Mesenteric fat pad (tissue), 1 donor: ENCODE data around the gene C1S. TPM values are rescaled to one million over a fixed set of nuclear protein-coding genes. Genes with fewer than 3 reads are reported as not detected.

Source experiments
- DNase-seq: peaks from one replicate; pipeline ENCODE4 v3.0.0-alpha.2; 2020; ENCODE audit warnings: low spot score
- total RNA-seq: library from RNA; stranded (reverse); fragmentation: NEBNext Ultra II Directional; extraction: Animal tissue kit (Norgen Biotek cat#: 25700); gene quantifications from one replicate; pipeline ENCODE4 v1.2.1, GENCODE V29; 2021
- donor health status: DM: yes; HTN: yes; CAD: no.

C1S gene
- total RNA-seq, 1 donor from 2014 or later, result 593 TPM

DNA sequence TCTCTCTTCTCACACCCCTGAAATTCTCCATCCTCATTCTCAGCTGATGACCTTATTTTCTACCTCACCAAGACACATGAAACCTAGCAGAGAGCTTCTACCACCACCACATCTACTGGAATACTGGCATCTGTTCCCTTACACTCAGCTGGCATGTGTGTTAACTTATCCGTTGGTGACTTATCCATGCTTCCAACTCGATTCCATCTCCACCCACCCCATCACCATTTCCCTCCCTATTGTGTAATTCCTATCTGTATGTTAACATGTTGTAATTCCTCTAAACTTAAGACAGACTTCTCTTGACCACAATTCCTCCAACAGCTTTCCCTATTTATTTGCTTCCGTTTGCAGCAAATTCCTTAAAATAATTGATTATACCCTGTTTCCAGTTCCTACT is 15.4 kb downstream of the C1S start:
- DNase-seq, result no peak

GRCh38 chr12:7076493-7076892 is 16.0 kb downstream of the C1S start:
- no peak for DNase-seq

GRCh38 chr12:7078163-7078562 is 17.6 kb downstream of the C1S start:
- DNase-seq, result no peak

- no peak for DNase-seq
These were observed 19.3 kb downstream of the C1S start for GRCh38 chr12:7079826-7080125.

- DNase-seq, result no peak
These were observed 20.5 kb downstream of the C1S start for GRCh38 chr12:7081037-7081436.

- DNase-seq, result no peak
These were observed 22.6 kb downstream of the C1S start for GRCh38 chr12:7083125-7083524.

GRCh38 chr12:7089196-7089871 is 28.8 kb downstream of the C1S start:
- no peak for DNase-seq

DNA sequence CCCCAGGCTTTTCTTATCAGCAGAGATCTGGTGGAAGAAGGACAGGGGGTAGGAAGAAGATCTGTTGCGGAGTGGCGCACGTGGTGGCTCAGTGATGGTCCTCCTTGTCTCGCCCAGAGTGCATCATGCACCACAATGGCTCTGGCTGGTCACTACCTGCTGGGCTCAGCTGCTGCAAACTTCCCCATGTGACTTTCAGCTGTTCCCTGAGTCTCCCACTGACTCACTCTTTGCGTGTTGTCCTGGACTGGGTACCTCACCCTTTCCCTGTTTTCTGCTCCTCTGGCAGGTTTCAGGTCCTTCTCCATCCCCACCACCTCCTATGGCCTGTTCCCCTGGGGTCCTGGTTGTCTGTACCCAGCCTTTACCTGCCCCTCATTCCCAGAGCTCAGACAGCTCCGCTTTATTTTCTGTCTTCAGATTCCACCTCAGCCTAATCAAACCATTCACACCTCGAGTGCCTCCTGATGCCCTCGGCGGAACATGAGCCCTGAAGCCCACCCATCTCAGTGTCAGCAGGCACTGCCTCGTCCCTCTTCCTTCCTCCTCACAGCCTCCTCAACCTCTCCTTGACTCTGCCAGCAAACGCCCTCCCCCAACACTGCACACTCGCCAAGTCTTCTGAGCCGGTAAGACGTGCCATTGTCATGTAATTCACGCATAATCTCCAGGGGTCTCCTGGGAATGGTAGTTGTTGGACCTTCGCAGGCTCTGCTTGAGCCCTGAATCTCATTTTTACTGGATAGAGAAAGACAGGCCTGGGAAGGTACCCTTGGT is 29.9 kb downstream of the C1S start:
- no peak for DNase-seq

DNA sequence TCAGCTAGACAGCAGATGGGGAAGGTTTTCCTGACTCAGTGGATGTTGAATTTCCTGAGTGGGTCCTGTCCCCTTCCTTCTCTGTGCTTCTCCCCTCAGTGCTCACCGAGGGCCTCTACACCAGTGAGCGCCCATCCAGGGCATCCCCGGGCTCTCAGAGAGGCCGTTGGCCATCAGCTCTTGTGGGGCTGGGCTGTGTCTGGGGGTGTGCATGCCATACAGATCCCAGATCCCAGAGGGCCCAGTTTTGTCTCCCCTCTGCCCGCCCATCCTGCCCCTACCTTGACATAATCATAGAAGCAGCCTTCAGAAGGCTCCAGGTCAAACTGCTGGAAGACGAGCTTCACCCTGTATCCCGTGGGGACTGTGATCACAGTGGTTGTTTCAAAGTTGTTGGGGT is 30.7 kb downstream of the C1S start:
- DNase-seq, result no peak

DNA sequence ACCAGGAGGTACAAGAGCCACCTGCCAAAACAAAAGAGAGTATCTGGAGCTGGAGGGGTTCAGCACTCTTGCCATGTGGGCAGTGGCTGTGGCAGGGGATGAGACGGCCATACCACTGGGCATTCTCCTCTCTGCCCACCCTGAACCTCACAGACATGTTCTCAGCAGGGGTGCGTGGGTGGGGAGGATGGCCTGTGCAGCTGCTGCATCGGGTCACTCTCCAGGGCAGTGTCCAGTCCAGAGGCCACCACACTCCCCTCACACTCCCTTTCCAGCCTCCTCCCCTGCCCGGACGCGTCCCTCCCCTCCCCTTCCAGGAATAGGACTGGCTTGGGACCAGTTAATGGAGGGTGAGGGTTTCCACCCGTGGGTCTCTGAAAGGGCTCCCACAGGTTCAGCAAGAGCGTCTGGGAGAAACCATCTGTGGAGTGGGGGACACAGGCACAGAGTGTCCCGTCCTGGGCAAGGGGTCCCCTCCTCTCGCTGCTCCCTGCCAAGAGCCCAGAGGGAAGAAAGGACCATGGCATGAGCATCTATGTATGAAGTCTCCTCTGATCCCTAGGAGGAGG is 31.2 kb downstream of the C1S start:
- DNase-seq, result no peak

GRCh38 chr12:7092229-7092985 is 31.9 kb downstream of the C1S start, which contains the start of gene C1R:
Gene C1R, minus strand, starts transcription at chr12:7092445. Its CDS starts 57 bp downstream, at chr12:7092388.
- DNase-seq, result no peak

DNA sequence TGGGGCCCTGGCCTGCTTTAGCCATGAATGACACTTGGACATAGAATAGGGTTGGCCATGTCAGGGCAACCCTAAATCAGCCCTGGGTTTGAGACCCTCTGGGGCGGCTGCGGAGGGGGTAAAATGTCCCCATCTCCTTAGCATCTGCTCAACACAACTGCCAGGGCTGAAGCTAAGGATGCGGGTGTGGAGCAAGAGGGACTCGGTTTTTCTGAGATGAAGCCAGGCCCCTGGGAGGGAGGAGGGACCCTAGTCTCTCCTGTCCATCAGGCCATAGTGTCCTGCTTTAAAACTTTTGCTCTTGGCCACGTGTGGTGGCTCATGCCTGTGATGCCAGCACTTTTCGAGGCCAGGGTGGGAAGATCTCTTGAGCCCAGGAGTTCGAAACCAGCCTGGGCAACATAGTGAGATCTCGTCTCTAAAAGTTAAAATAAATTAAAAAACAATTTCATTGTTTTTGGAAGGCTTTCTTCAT is 32.5 kb downstream of the C1S start:
- no peak for DNase-seq

DNA sequence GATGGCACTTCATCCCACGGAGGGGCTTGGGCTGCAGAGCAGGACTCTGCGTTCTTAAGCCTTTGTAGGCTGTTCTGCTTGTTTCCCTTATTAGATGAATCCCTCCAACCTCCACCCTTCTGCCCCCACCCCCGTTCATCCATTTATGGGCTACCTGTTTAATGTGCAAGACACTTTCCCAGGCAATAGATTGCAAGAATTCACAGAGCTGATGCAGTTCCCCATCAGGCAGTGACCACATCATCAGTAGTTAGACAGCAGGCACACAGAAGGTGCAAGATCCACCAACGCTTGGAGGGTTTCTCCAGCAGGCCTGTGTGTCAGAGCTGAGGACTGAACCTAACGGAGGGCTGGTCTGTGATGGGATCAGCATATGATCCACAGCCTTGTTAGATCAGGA is 33.0 kb downstream of the C1S start:
- no peak for DNase-seq

GRCh38 chr12:7093892-7094291 is 33.4 kb downstream of the C1S start:
- no peak for DNase-seq

DNA sequence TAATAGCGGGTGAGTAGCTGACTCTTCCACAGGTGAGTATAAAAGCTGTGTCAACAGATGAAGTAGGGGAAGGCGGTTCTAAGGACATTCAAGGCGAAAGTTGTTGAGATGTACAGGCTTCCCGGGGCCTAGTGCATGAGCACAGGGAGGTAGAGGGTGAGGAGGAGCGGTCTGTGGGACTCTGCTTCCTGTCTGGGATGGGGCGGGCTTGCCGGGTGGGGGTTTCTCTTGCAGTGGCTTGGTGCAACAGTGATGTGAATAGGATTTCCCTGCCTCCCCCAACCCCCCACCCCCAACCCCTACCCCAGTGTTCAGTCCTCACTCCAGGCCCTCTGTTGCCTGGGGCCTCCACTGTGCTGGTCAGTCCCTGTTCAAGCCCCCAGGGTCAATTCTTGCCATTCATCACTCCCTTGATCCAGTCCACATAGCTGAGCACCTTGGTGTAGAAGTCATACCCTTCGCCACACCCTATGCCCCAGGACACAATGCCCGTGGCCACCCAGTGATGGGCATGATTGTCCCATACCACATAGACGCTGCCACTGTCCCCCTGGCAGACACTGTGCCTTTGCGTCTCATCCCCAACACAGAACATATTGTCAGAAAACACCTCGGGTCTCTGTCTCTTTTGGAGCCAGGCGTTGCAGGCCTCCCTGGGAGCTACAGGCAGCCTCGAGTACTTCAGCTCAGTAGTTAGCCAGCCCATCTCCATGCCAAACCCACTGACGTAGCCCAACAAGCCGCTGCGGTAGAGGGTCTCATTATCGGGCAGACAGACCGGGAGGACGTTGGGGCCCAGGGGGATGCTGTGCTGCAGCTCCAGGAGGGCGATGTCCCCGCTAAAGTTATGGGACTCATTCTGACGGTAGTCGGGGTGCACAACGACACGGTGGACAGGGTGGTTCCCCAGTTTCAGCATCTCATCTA is 35.8 kb downstream of the C1S start:
- DNase-seq, result no peak

DNA sequence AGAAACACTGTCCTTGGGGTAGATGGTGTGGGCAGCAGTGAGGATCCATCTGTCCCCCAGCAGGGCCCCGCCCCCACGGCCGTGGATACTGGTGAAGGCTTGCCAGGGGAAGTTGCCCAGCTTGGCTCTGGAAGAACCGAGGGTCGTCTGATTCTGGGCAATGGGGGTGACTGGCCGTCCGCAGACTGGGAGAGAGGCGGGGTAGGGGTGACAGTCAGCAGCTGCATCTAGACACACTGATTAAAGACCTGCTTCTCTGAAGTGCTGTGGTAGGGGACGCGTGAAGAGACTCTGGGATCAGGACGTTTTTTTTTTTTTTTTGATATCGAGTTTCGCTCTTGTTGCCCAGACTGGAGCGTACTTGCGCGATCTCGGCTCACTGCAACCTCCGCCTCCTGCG is 36.5 kb downstream of the C1S start:
- peak; percentile 12 for DNase-seq

DNA sequence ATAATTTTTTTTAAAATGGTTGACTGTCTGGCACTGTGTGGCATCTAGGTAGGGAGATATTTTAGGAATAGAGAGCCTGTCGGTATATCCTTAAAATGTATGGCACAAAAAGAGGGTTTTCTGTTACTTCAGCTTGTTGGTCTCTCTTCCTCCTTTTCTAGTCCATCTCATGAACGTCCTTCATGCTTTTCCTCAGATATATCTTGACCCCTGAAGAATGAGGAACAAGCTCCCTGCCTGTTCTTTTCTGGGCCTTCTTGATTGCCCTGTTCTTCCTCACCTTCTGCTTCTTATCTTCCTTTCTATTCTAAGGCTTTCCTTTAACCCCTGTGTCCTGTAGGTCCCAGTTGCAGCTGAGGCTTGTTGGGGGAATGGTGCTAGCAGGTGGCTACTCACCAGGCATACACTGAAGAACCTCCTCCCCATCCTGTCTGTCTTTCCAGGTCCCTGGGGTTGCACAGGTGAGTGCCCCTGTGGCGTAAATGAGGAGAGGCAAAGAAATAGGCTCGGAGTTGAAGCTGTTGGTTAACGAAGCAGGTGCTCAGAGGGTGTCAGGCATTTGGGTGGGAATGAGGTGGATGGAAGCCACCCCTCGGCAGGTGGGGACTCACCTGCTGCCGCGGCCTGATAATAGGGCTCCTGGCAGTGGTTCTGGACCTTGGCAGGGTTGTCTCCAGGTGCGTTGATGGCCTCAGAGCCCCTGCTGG is 38.9 kb downstream of the C1S start:
- DNase-seq, result peak; percentile 55

- DNase-seq, result no peak
These were observed 39.7 kb downstream of the C1S start for GRCh38 chr12:7100239-7100638.

- peak; percentile 22 for DNase-seq
These were observed 40.7 kb downstream of the C1S start for GRCh38 chr12:7101047-7101693.
